Fibroblast of skin of scalp (primary cell): Measurements from ENCODE around the gene AFTPH.

Source experiments
- DNase-seq: peaks from one replicate; pipeline ENCODE4 v3.0.0-alpha.2; 2013

Gene AFTPH

GRCh38 chr2:64634345-64635267 is 110.5 kb downstream of the AFTPH start:
- peak; percentile 27 for DNase-seq

- DNase-seq, result peak; percentile 25
These were observed 112.1 kb downstream of the AFTPH start for GRCh38 chr2:64635976-64636911.

GRCh38 chr2:64637000-64637635 is 113.0 kb downstream of the AFTPH start:
- no peak for DNase-seq

DNA sequence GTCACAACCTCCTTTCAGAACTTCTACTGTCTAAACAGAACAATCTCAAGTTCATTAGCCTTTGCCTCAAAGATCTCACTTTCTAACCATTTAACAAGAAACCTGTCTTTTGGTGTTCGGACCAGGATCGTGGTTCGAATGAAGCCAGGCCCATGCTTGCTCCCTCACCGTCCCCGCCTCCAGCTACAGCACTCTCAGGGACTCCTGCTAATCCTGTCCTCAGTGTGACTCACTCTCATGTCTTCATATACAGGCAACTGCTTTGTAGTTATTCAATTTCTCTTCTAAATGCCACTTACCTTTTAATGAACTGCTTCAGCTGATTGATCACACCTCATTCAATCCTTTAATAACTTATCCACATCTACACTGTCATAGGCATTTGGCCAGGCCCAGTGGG is 113.8 kb downstream of the AFTPH start:
- DNase-seq, result peak; percentile 20

- DNase-seq, result no peak
These were observed 114.5 kb downstream of the AFTPH start for GRCh38 chr2:64638502-64639120.

DNA sequence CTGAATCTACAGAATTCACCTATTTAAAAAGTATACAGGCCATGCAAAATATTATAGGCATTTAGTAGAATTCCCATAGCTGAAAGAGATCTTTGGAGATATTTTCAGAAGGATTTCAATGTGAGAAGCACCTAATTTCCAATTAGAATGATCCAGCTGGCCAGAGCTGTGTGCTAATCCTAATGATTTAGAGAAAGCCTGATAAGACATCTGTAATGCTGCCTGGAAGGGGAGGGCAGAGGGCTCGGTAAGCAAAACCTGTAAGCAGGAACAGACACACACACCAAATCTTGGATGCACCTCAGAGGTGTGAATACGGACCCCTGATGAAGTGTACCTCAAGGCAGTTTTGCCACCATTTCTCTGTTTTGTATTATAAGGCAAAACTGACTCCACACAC is 115.6 kb downstream of the AFTPH start:
- no peak for DNase-seq

DNA sequence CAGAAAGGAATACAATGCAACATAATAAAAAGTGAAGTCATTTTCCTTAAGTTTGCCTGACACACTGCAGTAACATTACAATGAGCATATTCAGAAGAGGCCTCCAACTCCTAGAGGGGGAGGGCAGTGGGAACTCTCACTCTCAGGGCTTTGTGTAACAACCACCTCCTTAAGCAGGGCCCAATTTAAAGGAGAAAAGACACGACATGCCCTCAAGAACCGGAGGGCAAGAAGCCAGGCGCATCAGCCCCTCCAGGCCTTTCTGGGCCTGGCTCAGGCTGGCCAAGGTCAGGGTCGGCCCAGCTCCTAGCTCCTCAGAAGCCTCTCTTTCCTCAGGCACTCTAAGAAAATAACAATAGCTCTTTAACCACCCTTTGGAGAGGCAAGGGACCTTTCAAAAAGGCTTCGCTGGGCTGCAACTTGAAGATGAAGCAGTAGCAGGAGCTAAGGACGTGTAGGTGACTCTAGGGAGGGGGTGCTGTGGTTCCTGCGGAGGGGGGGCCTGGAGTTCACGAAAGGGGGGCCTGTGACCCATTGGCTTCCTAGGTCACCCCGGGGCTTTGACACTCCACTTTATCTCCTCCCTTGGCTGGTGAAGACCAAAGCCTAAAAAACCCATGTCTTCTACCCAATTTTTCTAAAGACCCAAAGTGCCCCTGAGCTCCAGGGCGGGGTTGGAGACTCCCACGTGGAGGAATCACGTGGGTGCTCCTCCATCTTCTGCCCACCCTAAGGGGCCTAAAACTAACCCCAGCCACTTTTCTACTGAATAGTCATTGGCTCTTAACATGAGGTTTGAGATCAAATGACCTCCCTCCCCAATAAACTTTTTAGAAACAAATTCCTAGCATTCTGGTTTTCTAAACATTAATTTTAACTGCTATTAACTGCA is 116.3 kb downstream of the AFTPH start:
- peak; percentile 53 for DNase-seq

DNA sequence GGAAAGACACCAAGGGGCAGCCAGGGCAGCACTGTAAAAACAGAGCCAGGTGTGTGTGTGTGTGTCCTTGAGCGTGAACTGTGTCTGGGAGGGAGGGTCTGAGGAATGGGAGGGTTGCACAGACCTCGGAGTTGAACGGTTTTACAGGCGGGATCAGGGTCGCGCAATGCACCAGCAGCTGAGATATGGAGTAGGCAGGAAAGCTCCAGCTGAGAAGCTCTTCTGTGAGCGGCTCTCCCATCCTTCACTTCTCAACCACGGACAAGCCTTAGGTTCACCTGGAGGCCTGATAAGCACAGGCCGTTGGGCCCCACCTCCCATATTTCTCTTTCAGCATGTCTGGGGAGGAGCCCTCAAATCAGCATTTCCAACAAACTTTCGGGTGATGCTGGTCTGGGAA is 117.5 kb downstream of the AFTPH start:
- no peak for DNase-seq
